Loucy (cell line): ENCODE results near the gene PDZRN3.

Experiments
- EZH2phosphoT487 ChIP-seq: fragments of 200-600 bp; IDR thresholded peaks from 2 replicates; pipeline ENCODE4 v1.6.1; 2018; ENCODE audit warnings: antibody characterized with exemption, mild to moderate bottlenecking, moderate library complexity, borderline replicate concordance
- TF ChIP-seq, protein P1 (sequence below): fragments of 200-600 bp; sonication (generic); conservative IDR thresholded peaks from 2 replicates; pipeline ENCODE4 v1.5.1; 2014; ENCODE audit warnings: mild to moderate bottlenecking, antibody characterized with exemption, low read length

DNA sequence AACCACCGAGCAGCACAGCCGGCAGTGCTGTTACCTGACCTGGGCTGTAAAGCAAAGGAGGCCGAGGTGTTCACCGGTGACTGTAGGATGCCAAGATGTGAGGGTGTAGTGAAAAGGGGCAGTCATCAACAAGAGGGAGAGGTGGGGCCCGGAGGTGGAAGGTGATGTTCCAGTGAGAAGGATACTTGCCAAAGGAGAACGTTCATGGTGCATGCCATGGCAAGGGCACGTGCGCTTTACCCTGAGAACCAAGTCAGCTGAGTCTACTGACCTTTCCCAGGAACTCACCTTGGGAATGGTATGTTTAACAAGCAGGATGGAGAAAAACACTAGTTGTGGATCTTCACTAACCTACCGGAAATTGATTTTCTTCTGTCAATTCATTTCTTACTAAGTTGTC lies 211.1 kb downstream of the PDZRN3 start:
- TF ChIP-seq, protein P1, sequence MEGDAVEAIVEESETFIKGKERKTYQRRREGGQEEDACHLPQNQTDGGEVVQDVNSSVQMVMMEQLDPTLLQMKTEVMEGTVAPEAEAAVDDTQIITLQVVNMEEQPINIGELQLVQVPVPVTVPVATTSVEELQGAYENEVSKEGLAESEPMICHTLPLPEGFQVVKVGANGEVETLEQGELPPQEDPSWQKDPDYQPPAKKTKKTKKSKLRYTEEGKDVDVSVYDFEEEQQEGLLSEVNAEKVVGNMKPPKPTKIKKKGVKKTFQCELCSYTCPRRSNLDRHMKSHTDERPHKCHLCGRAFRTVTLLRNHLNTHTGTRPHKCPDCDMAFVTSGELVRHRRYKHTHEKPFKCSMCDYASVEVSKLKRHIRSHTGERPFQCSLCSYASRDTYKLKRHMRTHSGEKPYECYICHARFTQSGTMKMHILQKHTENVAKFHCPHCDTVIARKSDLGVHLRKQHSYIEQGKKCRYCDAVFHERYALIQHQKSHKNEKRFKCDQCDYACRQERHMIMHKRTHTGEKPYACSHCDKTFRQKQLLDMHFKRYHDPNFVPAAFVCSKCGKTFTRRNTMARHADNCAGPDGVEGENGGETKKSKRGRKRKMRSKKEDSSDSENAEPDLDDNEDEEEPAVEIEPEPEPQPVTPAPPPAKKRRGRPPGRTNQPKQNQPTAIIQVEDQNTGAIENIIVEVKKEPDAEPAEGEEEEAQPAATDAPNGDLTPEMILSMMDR, result no peak
- TF ChIP-seq EZH2phosphoT487, result no peak
